NCI-H187 treated with DMSO at 0.1 percent for 48 hours (cell line): ENCODE data around the gene FRK.
"Not testable (repeated sequence)": the region's sequence is repeated elsewhere in the genome, so short reads cannot be mapped to it uniquely, and the experiment has no call there.

ENCODE experiments used
- DNase-seq: peaks from one replicate; lab custom pipeline; 2025; lab: John Stamatoyannopoulos, UW

The FRK gene

DNA sequence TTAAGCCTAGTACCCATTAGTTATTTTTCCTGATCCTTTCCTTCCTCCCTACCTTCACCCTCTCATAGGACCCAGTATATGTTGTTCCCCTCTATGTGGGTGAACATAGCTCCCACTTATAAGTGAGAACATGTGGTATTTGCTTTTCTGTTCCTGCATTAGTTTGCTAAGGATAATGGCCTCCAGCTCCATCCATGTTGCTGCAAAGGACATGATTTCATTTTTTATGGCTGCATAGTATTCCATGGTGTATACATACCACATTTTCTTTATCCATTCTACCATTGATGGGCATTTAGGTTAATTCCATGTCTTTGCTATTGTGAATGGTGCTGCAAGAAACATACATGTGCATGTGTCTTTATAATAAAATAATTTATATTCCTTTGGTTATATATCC is 115.9 kb downstream of the FRK start:
- DNase-seq, result not testable (repeated sequence)

DNA sequence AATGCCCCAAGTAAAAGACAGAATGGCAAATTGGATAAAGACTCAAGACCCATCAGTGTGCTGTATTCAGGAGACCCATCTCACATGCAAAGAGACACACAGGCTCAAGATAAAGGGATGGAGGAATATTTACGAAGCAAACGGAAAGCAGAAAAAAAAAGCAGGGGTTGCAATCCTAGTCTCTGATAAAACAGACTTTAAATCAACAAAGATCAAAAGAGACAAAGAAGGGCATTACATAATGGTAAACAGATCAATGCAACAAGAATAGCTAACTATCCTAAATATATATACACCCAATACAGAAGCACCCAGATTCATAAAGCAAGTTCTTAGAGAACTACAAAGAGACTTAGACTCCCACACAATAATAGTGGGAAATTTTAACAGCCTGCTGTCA is 123.2 kb downstream of the FRK start:
- DNase-seq, result not testable (repeated sequence)

GRCh38 chr6:115935361-115935760 is 125.3 kb downstream of the FRK start:
- no peak for DNase-seq

DNA sequence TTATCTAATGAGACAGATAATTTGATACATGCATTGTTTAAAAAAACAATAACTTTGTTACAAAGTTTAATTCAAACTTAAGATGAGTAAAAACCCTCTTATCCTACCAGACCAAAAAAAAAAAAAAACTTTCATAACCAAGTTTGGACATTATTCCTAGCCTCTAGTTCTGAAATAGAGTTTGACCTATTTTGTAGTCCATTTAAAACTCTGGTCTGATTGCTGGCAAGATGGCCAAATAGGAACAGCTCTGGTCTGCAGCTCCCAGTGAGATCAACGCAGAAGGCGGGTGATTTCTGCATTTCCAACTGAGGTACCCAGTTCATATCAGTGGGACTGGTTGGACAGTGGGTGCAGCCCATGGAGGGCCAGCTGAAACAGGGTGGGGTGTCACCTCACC is 125.9 kb downstream of the FRK start:
- DNase-seq, result no peak

- no peak for DNase-seq
Observed at GRCh38 chr6:115934145-115934544, 126.5 kb downstream of the FRK start.

DNA sequence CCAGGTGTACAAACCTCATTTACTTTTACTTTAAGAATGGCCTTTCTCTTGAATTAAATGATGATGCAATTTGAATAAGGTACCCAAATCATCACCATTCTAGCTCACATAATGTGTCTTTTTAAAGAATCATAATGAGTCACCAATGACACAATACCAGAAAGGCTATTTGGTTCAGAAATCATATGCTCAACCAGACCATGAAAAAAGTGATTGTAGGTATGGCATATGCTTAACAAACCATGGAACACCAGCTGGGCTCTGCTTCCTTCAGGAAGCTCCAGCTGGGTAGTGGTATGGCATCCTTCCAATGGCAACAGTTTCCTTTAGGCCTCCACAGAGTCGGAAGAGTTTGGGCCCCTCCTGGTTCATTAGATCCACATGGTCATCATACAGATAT is 128.2 kb downstream of the FRK start:
- DNase-seq, result no peak

DNA sequence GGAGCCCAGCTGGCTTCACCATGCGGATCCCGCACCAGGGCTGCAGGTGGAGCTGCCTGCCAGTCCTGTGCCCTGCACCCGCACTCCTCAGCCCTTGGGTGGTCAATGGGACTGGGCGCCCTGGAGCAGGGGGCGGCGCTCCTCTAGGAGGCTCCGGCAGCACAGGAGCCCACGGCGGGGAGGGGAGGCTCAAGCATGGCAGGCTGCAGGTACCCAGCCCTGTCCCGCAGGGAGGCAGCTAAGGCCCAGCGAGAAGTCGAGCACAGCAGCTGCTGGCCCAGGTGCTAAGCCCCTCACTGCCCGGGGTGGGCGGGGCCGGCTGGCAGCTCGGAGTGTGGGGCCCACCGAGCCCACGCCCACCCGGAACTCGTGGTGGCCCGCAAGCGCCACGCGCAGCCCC is 132.7 kb downstream of the FRK start:
- DNase-seq, result not testable (repeated sequence)

DNA sequence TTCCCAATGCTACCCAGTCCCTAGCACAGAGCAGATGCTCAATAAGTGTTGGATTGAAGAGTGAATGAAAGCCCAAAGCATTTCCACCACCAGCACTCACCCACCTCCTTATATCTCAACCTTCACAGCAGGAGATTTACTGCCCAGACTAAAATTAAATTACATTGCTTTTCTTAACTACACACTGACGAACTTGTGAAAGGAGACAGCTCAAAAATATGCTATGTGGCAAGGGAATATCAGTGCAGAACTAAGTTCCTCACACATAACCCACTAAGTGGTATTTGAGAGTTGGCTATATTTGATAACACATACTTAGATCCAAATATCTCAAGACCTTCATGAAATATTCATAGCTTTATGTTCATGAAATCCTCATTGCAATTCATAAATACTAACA is 137.7 kb downstream of the FRK start:
- no peak for DNase-seq

DNA sequence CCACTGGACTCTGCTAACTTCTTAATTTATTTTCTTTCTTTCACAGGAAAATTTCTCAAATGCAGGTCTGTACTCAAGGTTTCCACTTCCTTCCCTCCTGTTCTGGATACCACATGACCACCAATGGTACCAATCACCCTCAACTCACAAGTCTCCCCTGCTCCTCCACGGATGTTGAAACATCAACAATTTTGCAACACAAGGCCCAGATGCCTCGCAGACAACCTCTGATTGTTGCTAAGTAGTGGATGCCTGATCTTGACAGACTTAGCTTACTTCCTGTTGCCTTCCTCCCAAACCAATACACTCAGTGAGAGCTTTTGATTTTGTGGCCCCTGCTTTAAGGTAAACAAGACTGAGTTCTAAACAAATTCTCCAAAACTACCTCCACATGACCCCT is 146.6 kb downstream of the FRK start:
- DNase-seq, result no peak

DNA sequence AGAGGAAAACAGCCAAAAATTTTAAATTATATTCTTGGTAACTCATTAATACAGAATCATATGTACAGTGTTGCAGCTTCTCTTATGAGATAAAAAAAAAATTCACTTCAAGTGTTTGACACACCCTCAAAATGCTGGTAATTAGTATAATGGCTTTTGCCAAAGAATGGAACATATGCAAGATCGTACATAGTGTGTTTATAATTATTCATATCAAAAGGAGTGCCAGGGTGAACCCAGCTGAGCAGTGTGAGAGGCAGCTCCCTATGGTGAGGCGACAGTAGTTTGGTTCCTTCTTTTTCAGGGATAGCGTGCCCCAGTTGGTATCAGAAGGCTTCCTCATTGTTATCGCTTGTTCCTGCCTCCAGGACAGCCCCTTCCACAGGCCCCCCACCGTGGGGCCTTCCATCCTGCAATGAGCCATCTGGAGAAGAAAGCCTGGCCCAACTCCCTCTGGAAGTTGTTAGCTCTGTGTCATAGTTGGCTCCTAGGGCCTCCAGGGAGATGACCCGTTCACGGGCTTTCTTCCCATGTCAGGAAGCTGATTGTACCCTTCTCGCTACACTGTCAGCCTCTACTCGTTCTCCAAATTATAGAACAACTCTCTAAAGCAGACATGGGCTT is 150.7 kb downstream of the FRK start:
- no peak for DNase-seq

DNA sequence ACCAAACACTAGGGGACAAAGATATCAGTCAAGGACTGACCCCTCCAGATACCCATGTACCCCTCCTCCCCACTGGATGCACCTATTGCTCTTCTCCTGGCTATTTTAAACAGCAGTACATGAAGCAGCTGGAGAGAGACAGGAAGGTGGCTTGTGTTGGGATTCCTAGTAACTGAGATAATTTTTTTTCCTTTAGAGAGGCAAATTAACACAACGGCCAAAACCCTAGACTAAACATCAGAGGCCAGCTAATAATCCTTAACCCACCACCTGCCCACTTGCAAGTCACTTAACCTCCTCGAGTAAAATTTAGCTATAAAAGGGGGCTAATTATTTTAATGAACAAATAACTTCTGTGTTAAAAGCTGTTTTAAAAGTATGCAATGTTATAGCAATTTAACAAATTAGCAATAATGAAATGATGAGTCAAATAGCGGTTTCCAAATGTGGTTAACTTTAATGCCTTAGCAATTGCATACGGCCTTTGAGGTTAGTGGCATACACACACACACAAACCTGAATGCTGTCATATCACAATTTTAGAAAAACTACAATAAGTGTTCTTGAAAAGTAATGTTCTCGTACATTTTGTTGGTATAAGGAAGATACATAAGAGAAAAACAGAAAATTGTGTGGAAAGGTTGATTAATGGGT is 151.7 kb downstream of the FRK start:
- no peak for DNase-seq

GRCh38 chr6:115905471-115905870 is 155.2 kb downstream of the FRK start:
- DNase-seq, result no peak

GRCh38 chr6:115902436-115902835 is 158.3 kb downstream of the FRK start:
- DNase-seq, result no peak

- DNase-seq, result no peak
Observed at GRCh38 chr6:115901896-115902295, 158.8 kb downstream of the FRK start.

DNA sequence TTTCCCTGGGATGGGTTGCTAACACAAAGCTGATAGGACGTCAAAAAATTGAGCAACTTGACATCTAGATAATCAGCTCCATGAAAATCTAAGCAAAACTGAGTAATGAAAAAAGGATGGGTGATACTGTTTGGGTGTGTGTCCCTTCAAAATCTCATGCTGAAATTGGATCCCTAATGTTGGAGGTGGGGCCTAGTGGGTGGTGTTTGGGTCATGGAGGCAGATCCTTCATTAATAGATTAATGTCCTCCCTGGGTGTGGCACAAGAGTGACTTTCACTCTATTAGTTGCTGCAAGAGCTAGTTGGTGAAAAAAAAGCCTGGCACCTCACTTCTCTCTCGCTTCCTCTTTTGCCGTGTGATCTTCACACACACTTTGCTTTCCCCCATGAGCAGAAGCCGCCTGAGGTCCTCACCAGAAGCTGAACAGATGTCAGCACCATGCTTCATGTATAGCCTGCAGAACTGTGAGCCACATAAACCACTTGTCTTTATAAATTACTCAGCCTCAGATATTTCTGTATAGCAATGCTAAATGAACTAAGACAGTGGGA is 160.9 kb downstream of the FRK start:
- DNase-seq, result no peak

DNA sequence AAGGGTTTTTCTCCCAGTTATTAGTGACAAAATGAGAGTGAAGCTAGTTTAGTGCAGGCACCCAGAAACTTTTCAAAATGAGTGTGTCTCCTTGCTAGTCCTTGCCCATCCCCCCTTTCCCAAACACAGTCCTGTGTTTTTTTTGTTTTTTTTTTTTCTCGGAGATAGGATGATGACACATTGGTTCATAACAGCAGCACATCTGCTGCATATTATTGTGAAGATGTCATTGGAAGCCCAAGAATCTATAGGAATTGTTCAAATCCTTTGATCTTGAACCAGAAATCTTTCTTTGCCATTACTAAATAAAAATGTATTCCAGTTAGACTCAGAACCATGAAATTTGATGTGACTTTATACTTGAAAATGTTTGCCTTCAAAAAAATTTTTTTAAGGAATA is 162.4 kb downstream of the FRK start:
- no peak for DNase-seq

DNA sequence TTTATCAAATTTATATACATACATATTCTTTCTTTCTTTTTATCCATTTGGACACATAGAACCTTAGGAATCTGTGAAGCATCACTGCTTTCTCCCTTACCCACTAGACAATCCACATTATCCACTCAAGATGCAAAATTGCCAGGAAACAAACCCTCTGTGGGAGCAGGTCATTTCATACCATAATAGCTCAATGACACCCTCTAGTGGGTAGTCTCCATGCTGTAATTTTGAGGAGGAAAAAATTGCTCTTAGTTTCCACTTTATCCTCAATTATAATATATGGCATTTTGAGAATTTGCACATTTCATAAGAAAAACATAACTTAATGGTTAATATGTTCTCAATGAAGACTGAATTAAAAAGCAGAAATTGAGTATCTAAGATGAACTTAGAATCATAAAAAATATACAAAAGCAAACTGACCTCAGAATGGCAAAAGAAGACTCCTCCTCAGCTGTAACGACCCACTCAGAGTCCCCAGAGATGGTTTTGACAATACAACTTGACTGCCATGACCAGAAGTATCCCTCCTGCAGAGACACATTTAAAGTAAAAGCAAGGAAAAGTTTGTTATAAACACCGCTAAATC is 164.1 kb downstream of the FRK start:
- no peak for DNase-seq

DNA sequence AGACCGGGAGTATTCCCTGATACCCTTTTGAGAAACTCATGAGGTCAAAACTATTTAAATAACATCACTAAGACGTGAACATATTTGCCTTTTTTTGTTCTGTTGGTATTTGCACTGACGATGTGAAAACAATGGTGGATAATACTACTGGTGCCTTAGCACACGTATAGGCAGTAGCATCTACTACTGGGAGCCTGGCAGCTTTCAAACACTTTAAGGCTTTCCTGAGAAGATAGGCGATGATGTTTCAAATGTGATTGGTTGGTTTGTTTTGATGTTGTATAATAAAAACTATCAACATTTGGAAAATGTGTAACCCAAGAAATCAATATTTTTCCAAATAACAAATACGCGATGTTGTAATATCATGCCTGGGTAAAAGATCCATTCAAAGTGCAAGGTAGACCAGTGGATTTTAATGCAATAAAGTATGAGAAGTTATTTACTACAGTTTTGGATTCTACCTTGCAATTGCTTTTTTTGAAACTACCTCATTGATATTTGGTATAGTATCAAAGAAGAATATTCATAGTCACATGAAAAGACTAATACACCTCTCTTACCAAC is 166.2 kb downstream of the FRK start:
- DNase-seq, result no peak

DNA sequence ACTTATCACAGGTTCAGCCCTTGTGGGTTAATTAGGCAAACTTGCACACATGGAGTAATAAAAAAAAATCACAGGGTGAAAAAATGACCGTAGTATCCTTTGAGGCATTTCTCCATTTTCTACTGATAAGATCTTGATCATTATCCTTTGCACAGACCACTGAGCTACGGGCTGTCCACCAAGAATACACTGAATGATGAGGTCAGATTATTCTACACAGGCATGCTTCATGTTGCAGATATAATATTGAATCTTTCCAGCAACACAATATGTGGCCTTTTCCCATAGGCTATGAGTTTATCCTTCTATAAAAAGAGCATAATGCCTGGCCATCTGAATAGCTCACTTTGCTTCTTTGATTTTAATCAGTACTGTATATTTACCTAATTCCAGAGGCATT is 168.9 kb downstream of the FRK start:
- DNase-seq, result no peak

GRCh38 chr6:115891111-115891669 is 169.5 kb downstream of the FRK start:
- DNase-seq, result no peak

GRCh38 chr6:115890238-115890637 is 170.5 kb downstream of the FRK start:
- DNase-seq, result no peak

- DNase-seq, result not testable (repeated sequence)
Observed at GRCh38 chr6:115888687-115889470, 171.8 kb downstream of the FRK start.
